Measurements from ENCODE around the gene NKX1-1.

GRCh38 chr4:1367936-1368289 is 38.3 kb downstream of the NKX1-1 start:
- TF ChIP-seq, protein P1, sequence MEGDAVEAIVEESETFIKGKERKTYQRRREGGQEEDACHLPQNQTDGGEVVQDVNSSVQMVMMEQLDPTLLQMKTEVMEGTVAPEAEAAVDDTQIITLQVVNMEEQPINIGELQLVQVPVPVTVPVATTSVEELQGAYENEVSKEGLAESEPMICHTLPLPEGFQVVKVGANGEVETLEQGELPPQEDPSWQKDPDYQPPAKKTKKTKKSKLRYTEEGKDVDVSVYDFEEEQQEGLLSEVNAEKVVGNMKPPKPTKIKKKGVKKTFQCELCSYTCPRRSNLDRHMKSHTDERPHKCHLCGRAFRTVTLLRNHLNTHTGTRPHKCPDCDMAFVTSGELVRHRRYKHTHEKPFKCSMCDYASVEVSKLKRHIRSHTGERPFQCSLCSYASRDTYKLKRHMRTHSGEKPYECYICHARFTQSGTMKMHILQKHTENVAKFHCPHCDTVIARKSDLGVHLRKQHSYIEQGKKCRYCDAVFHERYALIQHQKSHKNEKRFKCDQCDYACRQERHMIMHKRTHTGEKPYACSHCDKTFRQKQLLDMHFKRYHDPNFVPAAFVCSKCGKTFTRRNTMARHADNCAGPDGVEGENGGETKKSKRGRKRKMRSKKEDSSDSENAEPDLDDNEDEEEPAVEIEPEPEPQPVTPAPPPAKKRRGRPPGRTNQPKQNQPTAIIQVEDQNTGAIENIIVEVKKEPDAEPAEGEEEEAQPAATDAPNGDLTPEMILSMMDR (IDR thresholded peaks at IDR 0.05; ENCODE audit: insufficient read depth, low read length, poor library complexity, severe bottlenecking): no peak
- no peak for TF ChIP-seq EZH2phosphoT487 (conservative IDR thresholded peaks at IDR 0.05; ENCODE audit: low read length)
